ENCODE measurements around the gene ANKRD36B. TPM values are rescaled to one million over a fixed set of nuclear protein-coding genes. Genes with fewer than 3 reads are reported as not detected.
"Not testable (repeated sequence)": the region's sequence is repeated elsewhere in the genome, so short reads cannot be mapped to it uniquely, and the experiment has no call there.

Gene ANKRD36B
- total and polyA plus RNA-seq, 2 experiments from 2014 or later = 78.1 to 154 TPM

- DNase-seq (ENCODE audit: low read depth in 1 of 2, low spot score in 1 of 2) = peak in 1 of 2 donors; percentile 9
- TF ChIP-seq CTCF (IDR thresholded peaks at IDR 0.05; ENCODE audit: low read depth, low read length) = no peak
- Histone ChIP-seq H3K4me1 (ENCODE audit: low read depth) (no peaks in the 10 kb centered on the region), H3K27ac (no peak overlapping the region), H3K9me3 (ENCODE audit: low read depth) (no peaks in the 10 kb centered on the region), H3K4me3 (no peak overlapping the region), H3K27me3 (no peaks in the 10 kb centered on the region), H3K36me3 (peaks cover 19% of the 10 kb centered on the region)
Observed at GRCh38 chr2:97546711-97547110, 43.0 kb downstream of the ANKRD36B start.

GRCh38 chr2:97544911-97545310 lies 44.8 kb downstream of the ANKRD36B start:
- not testable (repeated sequence) for H3K27ac ChIP-seq; H3K4me1 ChIP-seq (ENCODE audit: low read depth); H3K4me3 ChIP-seq; DNase-seq (ENCODE audit: low read depth in 1 of 2, low spot score in 1 of 2); H3K27me3 ChIP-seq; H3K9me3 ChIP-seq (ENCODE audit: low read depth)
- peaks cover 11% of the 10 kb centered on the region for H3K36me3 ChIP-seq

- H3K9me3 ChIP-seq (ENCODE audit: low read depth); H3K36me3 ChIP-seq; H3K4me3 ChIP-seq; DNase-seq (ENCODE audit: low read depth in 1 of 2, low spot score in 1 of 2); H3K27me3 ChIP-seq; H3K27ac ChIP-seq; H3K4me1 ChIP-seq (ENCODE audit: low read depth): not testable (repeated sequence)
Observed at GRCh38 chr2:97525904-97526303, 63.8 kb downstream of the ANKRD36B start.

- H3K9me3 ChIP-seq (ENCODE audit: low read depth); H3K27me3 ChIP-seq; DNase-seq (ENCODE audit: low read depth in 1 of 2, low spot score in 1 of 2); H3K27ac ChIP-seq; H3K36me3 ChIP-seq; H3K4me3 ChIP-seq; H3K4me1 ChIP-seq (ENCODE audit: low read depth): not testable (repeated sequence)
Observed at GRCh38 chr2:97523816-97524215, 65.9 kb downstream of the ANKRD36B start.

GRCh38 chr2:97522916-97523555 lies 66.6 kb downstream of the ANKRD36B start:
- H3K36me3 ChIP-seq; H3K27me3 ChIP-seq; H3K9me3 ChIP-seq (ENCODE audit: low read depth); H3K4me3 ChIP-seq; H3K27ac ChIP-seq; DNase-seq (ENCODE audit: low read depth in 1 of 2, low spot score in 1 of 2); H3K4me1 ChIP-seq (ENCODE audit: low read depth): not testable (repeated sequence)

- not testable (repeated sequence) for H3K27me3 ChIP-seq; DNase-seq (ENCODE audit: low read depth in 1 of 2, low spot score in 1 of 2); H3K9me3 ChIP-seq (ENCODE audit: low read depth); H3K4me3 ChIP-seq; H3K4me1 ChIP-seq (ENCODE audit: low read depth); H3K27ac ChIP-seq; H3K36me3 ChIP-seq
Observed at GRCh38 chr2:97495651-97496050, 94.0 kb downstream of the ANKRD36B start.

GRCh38 chr2:97490141-97490540 lies 99.5 kb downstream of the ANKRD36B start:
- not testable (repeated sequence) for H3K27ac ChIP-seq; H3K36me3 ChIP-seq; H3K4me1 ChIP-seq (ENCODE audit: low read depth); H3K27me3 ChIP-seq; H3K9me3 ChIP-seq (ENCODE audit: low read depth); H3K4me3 ChIP-seq
- peak in 1 of 2 donors; percentile 0 for DNase-seq (ENCODE audit: low read depth in 1 of 2, low spot score in 1 of 2)

Other genes with a start within 250 kb of the ANKRD36B start
- 429 and 749 TPM in 2 replicates for gene COX5B, start 56.2 kb upstream of the ANKRD36B start, total RNA-seq
- 801 and 969 TPM in 2 replicates for gene COX5B, start 56.2 kb upstream of the ANKRD36B start, polyA plus RNA-seq
- gene ACTR1B, start 74.2 kb upstream of the ANKRD36B start, total RNA-seq = 103 and 109 TPM in 2 replicates
- gene ACTR1B, start 74.2 kb upstream of the ANKRD36B start, polyA plus RNA-seq = 22.9 and 26.3 TPM in 2 replicates
- 2.4 and 6.7 TPM in 2 replicates for gene C2orf92, start 79.8 kb upstream of the ANKRD36B start, total RNA-seq
- gene C2orf92, start 79.8 kb upstream of the ANKRD36B start, polyA plus RNA-seq = 6.8 and 9.4 TPM in 2 replicates
- 2.7 and 7.3 TPM in 2 replicates for gene ZAP70, start 123.7 kb upstream of the ANKRD36B start, total RNA-seq
- gene ZAP70, start 123.7 kb upstream of the ANKRD36B start, polyA plus RNA-seq = 0.32 and 3.5 TPM in 2 replicates